Endothelial cell of umbilical vein (primary cell): Measurements from ENCODE around the gene MAPT. TPM values are rescaled to one million over a fixed set of nuclear protein-coding genes. Genes with fewer than 3 reads are reported as not detected.

Experiments used
- BruUV-seq: library from RNA; stranded (reverse); fragments of 400-500 nt; replicated peaks from 2 replicates; lab custom pipeline; 2021; lab: Mats Ljungman, UMichigan
- CTCF ChIA-PET: fragments of 300-600, 350-600 bp; sonication (Branson Sonifier 250); formaldehyde crosslinking; loops from one replicate; lab custom pipeline; 2021; ENCODE audit warnings: antibody characterized with exemption, inconsistent platforms; lab: Charles Lee
- POLR2A ChIA-PET: fragments of 300-600, 350-600 bp; sonication (Branson Sonifier 250); formaldehyde crosslinking; loops from one replicate; lab custom pipeline; 2021; ENCODE audit warnings: antibody characterized with exemption, inconsistent platforms; lab: Charles Lee
- DNase-seq: peaks from one replicate; pipeline ENCODE4 v3.0.0-alpha.2; 2011; ENCODE audit warnings: low read depth, low spot score
- FAIRE-seq: peaks from 2 replicates; lab custom pipeline; 2011; peaks lifted over from hg19 to GRCh38; lab: Jason Lieb, UNC
- H2AFZ ChIP-seq: 2 replicates; pipeline ENCODE4 v1.6.0; 2012; ENCODE audit warnings: low read depth, low read length, control low read depth, inconsistent platforms
- H3K27ac ChIP-seq: 2 replicates; pipeline ENCODE4 v1.5.1; 2011; ENCODE audit warnings: low read depth, mild to moderate bottlenecking, control low read depth, low read length, moderate library complexity; ENCODE audit not compliant: insufficient read depth
- H3K27me3 ChIP-seq, 2 experiments: 2 replicates each; pipeline versions ENCODE4 v1.6.0 to v1.6.1; 2011; ENCODE audit warnings: low read length in 2 of 2, mixed read lengths in 1 of 2; ENCODE audit not compliant: control insufficient read depth in 2 of 2, insufficient read depth in 2 of 2
- H3K36me3 ChIP-seq, 2 experiments: 2 replicates in 1 of 2; 3 replicates in 1 of 2; pipeline ENCODE4 v1.5.1; 2011; ENCODE audit warnings: low read length in 2 of 2, mild to moderate bottlenecking in 1 of 2, moderate library complexity in 1 of 2; ENCODE audit not compliant: control insufficient read depth in 2 of 2, insufficient read depth in 2 of 2; ENCODE audit errors: extremely low read depth in 1 of 2
- H3K4me1 ChIP-seq: 3 replicates; pipeline ENCODE4 v1.5.1; 2011; ENCODE audit warnings: mild to moderate bottlenecking, low read length; ENCODE audit not compliant: control insufficient read depth, insufficient read depth; ENCODE audit errors: extremely low read depth
- H3K4me2 ChIP-seq: 2 replicates; pipeline ENCODE4 v1.6.1; 2011; ENCODE audit warnings: low read length, control low read depth, mixed read lengths; ENCODE audit not compliant: insufficient read depth
- H3K4me3 ChIP-seq, 3 experiments: fragments of 200-600 bp in 1 of 3; sonication (generic), shearing (Covaris generic) in 1 of 3; replicated peaks in 1 of 3; 2 replicates each; pipeline ENCODE4 v1.5.1; 2011 to 2016; ENCODE audit warnings: control low read depth in 3 of 3, low read length in 3 of 3, mild to moderate bottlenecking in 2 of 3, inconsistent platforms in 1 of 3, low read depth in 1 of 3, moderate library complexity in 1 of 3; ENCODE audit not compliant: insufficient read depth in 1 of 3
- H3K79me2 ChIP-seq: 2 replicates; pipeline ENCODE4 v1.6.0; 2012; ENCODE audit warnings: low read length, inconsistent platforms; ENCODE audit not compliant: control insufficient read depth, insufficient read depth
- H3K9ac ChIP-seq: replicated peaks from 2 replicates; pipeline ENCODE3; 2011; ENCODE audit warnings: low read length, control low read depth; ENCODE audit not compliant: insufficient read depth; ENCODE audit errors: extremely low read depth
- H3K9me1 ChIP-seq: replicated peaks from 3 replicates; pipeline ENCODE4 v1.6.0; 2011; ENCODE audit warnings: mild to moderate bottlenecking, low read length; ENCODE audit not compliant: control insufficient read depth, insufficient read depth; ENCODE audit errors: extremely low read depth
- H3K9me3 ChIP-seq: replicated peaks from 2 replicates; pipeline ENCODE4 v1.5.1; 2012; ENCODE audit warnings: low read length, inconsistent platforms; ENCODE audit not compliant: control insufficient read depth, insufficient read depth
- H4K20me1 ChIP-seq: replicated peaks from 2 replicates; pipeline ENCODE3; 2011; ENCODE audit warnings: mild to moderate bottlenecking, low read length; ENCODE audit not compliant: control insufficient read depth, insufficient read depth; ENCODE audit errors: extremely low read depth
- CTCF ChIP-seq, 2 donors: IDR thresholded peaks; 1 replicate in 1 of 2; 2 replicates in 1 of 2; pipeline ENCODE4 v1.5.1; 2011; ENCODE audit warnings: low read length in 2 of 2, mild to moderate bottlenecking in 2 of 2, moderate library complexity in 2 of 2, control low read depth in 1 of 2, inconsistent platforms in 1 of 2, low read depth in 1 of 2; ENCODE audit not compliant: insufficient read depth in 1 of 2; ENCODE audit errors: extremely low read depth in 1 of 2
- GATA2 ChIP-seq: IDR thresholded peaks from 2 replicates; pipeline ENCODE4 v1.7.0; 2011; ENCODE audit warnings: low read depth, mild to moderate bottlenecking, moderate library complexity, mixed read lengths, low read length; ENCODE audit not compliant: insufficient read length, insufficient read depth
- MAX ChIP-seq: IDR thresholded peaks from 2 replicates; pipeline ENCODE4 v1.6.1; 2011; ENCODE audit not compliant: insufficient read depth, insufficient read length
- MYC ChIP-seq: IDR thresholded peaks from one replicate; pipeline ENCODE4 v1.6.1; 2011; ENCODE audit warnings: mild to moderate bottlenecking, low read depth, low read length
- POLR2A ChIP-seq: IDR thresholded peaks from 2 replicates; pipeline ENCODE4 v1.6.1; 2012; ENCODE audit warnings: low read depth, mild to moderate bottlenecking, control low read depth, low read length
- dilution Hi-C: fragments of 300-500 bp; cut with MboI; formaldehyde crosslinking; loops from one replicate; pipeline ENCODE4 v1.15.0; 2019; ENCODE audit warnings: low sequenced_read_pairs; ENCODE audit not compliant: extremely low pct_ligation_motif_present
- intact Hi-C: fragments of 100-400 bp; cut with micrococcal nuclease; formaldehyde crosslinking; loops from one replicate; pipeline ENCODE4 v1.10.0; 2022
- polyA plus RNA-seq, 4 experiments: library from polyadenylated mRNA; depleted of rRNA in 3 of 4; stranded (reverse) in 3 of 4; unstranded in 1 of 4; fragments of >200 nt; gene quantifications; 2 replicates each; pipeline versions ENCODE4 v1.2.1 to v1.2.3, GENCODE V29; 2011 to 2012; ENCODE audit warnings: missing spikeins in 1 of 4
- total RNA-seq: library from RNA; stranded (reverse); gene quantifications from 2 replicates; pipeline ENCODE4 v1.2.3, GENCODE V29; 2021

Gene MAPT
- total and polyA plus RNA-seq, 2 donors (not counting 3 experiments of a cell fraction or from before 2014, with no cell fraction given) = 0.04 to 0.51 TPM

GRCh38 chr17:45986056-45986455 is 91.7 kb downstream of the MAPT start:
- Histone ChIP-seq H4K20me1 (no peaks in the 10 kb centered on the region), H3K27ac (no peak overlapping the region), H3K9ac (no peak overlapping the region), H3K4me2 (no peak overlapping the region), H3K4me1 (no peaks in the 10 kb centered on the region), H3K36me3 (no peaks in the 10 kb centered on the region), H2AFZ (no peak overlapping the region), H3K79me2 (no peaks in the 10 kb centered on the region), H3K27me3 (peaks cover 0 to 2% of the 10 kb centered on the region in 2 experiments), H3K4me3 (no peak overlapping the region), H3K9me1 (no peaks in the 10 kb centered on the region), H3K9me3 (no peaks in the 10 kb centered on the region)
- dilution Hi-C loops (no loop called here), intact Hi-C loops (no loop called here)
- POLR2A ChIA-PET = no interaction called here
- CTCF ChIA-PET = no interaction called here
- no peak for TF ChIP-seq CTCF (IDR thresholded peaks at IDR 0.05; ENCODE audit: extremely low read depth in 1 of 2, insufficient read depth in 1 of 2, low read depth in 1 of 2, low read length in 2 of 2)
- no peak for TF ChIP-seq GATA2
- no peak for TF ChIP-seq MAX
- TF ChIP-seq MYC = no peak
- FAIRE-seq = no peak
- no peak for DNase-seq
- no TSS peak for BruUV-seq

GRCh38 chr17:45987706-45988105 is 93.4 kb downstream of the MAPT start:
- CTCF ChIA-PET = no interaction called here
- Histone ChIP-seq H3K9me3 (no peaks in the 10 kb centered on the region), H3K9ac (no peak overlapping the region), H3K79me2 (no peaks in the 10 kb centered on the region), H3K4me3 (no peak overlapping the region), H2AFZ (no peak overlapping the region), H3K4me1 (no peaks in the 10 kb centered on the region), H3K27ac (no peak overlapping the region), H3K9me1 (no peaks in the 10 kb centered on the region), H4K20me1 (no peaks in the 10 kb centered on the region), H3K27me3 (peaks cover 0 to 2% of the 10 kb centered on the region in 2 experiments), H3K4me2 (no peak overlapping the region), H3K36me3 (no peaks in the 10 kb centered on the region)
- FAIRE-seq (no peak), DNase-seq (no peak)
- no peak for TF ChIP-seq MYC
- no peak for TF ChIP-seq POLR2A
- POLR2A ChIA-PET = no interaction called here
- no TSS peak for BruUV-seq
- intact Hi-C loops (no loop called here), dilution Hi-C loops (no loop called here)
